HFF-Myc (cell line): ENCODE measurements around the gene ANKRD23.

Experiments used
- DNase-seq: peaks from one replicate; pipeline ENCODE4 v3.0.0-alpha.2; 2011; ENCODE audit warnings: low read depth; ENCODE audit errors: extremely low read depth
- H3K4me3 ChIP-seq: replicated peaks from 2 replicates; pipeline ENCODE4 v1.5.1; 2011; ENCODE audit warnings: low read depth, mild to moderate bottlenecking, control low read depth, low read length
- CTCF ChIP-seq: IDR thresholded peaks from 2 replicates; pipeline ENCODE4 v1.5.1; 2012; ENCODE audit warnings: mild to moderate bottlenecking, low read depth, low read length, control low read depth; ENCODE audit errors: missing control alignments

The ANKRD23 gene

GRCh38 chr2:96877042-96877451, 33.2 kb upstream of the ANKRD23 start:
- no peak overlapping the region for H3K4me3 ChIP-seq
- TF ChIP-seq CTCF = no peak
- DNase-seq = no peak

DNA sequence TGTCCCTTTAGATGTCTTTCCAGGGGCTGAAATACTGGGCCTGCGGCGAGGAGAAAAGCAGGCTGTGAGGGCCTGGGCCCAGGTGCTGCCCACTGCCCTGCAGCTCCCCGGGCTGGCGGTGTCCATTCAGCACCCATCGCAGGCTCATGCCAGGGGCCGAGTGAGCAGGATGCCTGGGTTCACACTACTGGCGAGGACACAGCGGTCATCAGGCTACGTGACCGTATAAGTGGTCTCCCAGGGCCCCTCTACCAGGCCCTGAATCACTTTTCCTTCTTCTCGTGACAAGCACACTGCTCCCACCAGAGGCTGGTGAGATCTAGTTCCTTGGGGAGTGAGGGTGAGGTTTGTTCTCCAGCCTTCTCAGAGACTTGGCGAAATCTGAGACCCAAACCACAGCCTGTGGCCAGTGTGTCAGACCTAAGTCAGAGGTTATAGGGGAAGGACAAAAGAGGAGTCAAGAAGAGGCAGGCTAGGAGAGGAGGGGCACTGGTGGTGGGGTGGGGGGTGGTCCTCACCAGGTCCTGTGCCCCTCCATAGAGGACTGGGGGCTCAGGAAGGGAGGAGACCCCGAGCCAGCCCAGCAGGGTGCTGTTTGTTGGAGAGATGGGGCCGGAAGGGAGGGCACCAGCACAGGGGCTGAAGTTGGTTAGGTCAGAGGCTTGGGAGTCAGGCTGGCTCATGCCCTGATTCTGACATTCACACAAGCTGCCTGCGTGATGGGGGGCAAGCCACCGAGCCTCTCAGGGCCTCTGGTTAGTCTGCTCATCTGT, 32.6 kb upstream of the ANKRD23 start:
- no peak for DNase-seq
- no peak for TF ChIP-seq CTCF
- H3K4me3 ChIP-seq = no peak overlapping the region

DNA sequence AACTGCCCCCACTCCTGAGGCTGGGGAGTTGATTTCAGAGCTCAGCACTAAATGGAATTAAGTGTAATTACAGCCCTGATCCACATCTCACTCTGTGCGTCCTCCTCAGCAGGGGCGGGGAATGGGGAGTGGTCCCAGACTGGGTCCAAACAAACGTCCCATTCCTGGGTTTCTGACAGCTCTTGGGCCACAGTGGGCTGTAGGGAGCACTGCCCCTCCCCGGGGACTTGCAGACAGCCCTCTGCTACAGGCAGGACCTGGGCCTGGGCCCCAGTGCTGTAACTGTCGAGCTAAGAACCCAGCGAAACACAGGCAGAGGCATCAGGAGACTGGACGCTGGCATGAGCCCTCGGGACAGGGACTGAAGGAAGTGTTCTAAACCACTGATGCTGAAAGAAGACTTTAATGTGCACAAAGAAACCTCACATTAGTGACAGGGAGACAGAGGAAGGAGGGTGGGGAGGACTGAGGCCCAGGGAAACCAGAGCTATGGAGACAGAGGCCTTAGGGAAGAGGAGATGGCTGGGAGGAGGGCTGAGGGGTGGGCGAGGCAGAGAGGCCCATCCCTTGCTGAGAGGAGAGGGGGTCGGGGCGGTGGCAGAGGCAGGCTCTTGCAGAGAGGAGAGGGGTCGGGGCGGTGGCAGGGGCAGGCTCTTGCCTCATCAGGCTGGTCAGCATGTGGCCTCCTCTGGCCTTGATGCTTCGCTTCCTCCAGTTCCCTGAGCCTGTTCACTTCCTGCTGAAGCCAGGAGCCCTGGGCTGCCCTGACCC, 31.9 kb upstream of the ANKRD23 start:
- no peak for TF ChIP-seq CTCF
- DNase-seq = no peak
- no peak overlapping the region for H3K4me3 ChIP-seq

DNA sequence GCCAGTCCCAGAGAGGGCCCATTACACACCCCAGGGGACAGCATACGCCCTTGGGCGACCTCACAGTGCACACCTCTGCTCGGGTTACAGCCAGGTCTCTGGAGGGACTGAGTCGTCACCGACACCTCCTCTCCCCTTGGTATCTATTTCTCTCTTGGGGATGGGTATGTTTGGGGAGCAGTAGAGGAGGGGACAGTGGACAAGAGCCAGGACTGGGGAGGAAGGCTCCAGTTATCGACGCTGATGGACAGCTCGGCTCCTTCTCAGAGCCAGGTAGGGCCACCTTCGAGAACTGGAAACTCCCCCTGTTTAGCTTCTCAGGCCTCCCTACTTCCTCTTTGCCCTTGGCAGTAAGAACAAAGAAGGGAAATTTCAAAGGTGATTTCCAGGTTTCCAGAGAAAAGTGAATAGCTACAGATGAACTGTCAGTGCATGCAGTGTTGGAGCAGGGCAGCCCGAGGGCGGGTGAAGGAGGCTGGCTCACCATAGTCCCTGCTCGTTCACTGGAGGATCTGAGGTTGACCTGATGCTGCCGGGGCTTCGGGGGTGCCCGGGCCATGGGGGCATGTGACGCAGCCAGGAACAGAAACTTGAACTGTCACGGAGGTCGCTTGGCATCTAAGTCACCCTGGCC, 30.5 kb upstream of the ANKRD23 start:
- H3K4me3 ChIP-seq = no peak overlapping the region
- DNase-seq = no peak
- no peak for TF ChIP-seq CTCF

DNA sequence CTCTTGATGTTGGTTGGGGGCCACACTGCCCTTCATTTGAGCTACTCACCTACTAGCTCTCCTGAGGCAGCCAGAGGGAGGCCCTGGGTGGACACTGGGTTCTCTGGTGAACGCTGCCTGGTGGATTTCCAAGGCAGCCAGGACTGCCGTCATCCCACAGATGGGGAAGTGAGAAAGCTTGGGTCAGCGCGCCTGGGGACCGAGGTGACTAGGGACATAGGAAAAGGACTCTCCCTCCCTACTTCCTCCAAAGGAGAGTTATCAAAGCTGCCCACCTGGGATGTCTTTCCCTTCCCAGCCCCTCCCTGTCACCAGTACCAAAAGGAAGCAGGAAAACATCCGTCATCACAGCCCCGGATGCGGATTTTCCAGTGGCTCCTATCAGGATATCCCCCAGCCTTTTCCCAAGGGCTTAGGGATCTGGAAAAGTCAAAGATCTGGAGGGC, 29.9 kb upstream of the ANKRD23 start:
- DNase-seq = no peak
- H3K4me3 ChIP-seq = no peak overlapping the region
- TF ChIP-seq CTCF = no peak

DNA sequence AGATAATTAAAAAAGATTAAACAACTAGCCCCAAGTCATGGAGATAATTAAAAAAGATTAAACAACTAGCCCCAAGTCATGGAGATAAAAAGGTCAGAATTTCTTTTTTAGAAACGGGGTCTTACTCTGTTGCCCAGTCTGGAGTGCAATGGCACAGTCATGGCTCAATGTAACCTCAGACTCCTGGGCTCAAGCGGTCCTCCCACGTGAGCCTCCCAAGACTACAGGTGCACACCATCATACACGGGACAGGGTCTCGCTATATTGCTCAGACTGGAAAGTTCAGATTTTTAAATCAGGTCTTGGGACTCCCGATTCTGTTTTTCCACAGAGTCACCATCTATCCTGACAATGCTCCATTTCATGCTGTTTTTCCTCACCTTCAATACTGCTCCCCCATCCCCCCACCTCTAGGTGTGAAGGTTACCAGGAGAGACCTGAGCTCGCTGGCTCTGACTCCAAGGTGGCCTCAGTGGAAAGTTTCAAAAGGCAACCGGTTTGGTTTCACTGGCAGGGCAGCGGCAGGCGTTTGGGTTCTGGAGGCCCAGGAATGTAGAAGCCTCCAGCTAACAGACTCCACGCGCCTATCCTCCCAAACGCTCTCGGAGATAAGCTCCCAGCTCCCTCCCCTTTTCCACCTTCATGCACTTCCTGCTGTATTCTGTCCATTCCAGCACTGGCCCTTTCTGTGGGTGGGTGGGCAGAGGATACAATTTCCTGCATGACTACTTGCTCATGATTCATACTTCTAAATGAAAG, 28.9 kb upstream of the ANKRD23 start:
- no peak overlapping the region for H3K4me3 ChIP-seq
- DNase-seq = no peak
- TF ChIP-seq CTCF = no peak
